Esophagus muscularis mucosa (tissue), 4 donors: ENCODE data around the gene KCNB1. TPM values are rescaled to one million over a fixed set of nuclear protein-coding genes. Genes with fewer than 3 reads are reported as not detected.

Source experiments
- DNase-seq: peaks from one replicate; pipeline ENCODE4 v3.0.0-alpha.2; 2017; ENCODE audit errors: extremely low spot score
- H3K27ac ChIP-seq, 4 donors: fragments of 200-600 bp; sonication (generic); replicated peaks in 1 of 4; 1 replicate in 3 of 4; 2 replicates in 1 of 4; pipeline ENCODE4 v1.5.1; 2016 to 2019; ENCODE audit warnings: mild to moderate bottlenecking in 1 of 4
- H3K27me3 ChIP-seq, 4 donors: fragments of 200-600 bp; sonication (generic); one replicate each; pipeline versions ENCODE4 v1.5.1 to v1.6.0; 2016 to 2019
- H3K36me3 ChIP-seq, 4 donors: fragments of 200-600 bp; sonication (generic); one replicate each; pipeline ENCODE4 v1.5.1; 2016 to 2019
- H3K4me1 ChIP-seq, 4 donors: fragments of 200-600 bp; sonication (generic); one replicate each; pipeline ENCODE4 v1.5.1; 2016 to 2019
- H3K4me3 ChIP-seq, 4 donors: fragments of 200-600 bp; sonication (generic); 1 replicate in 2 of 4; 2 replicates in 2 of 4; pipeline ENCODE4 v1.5.1; 2016 to 2019; ENCODE audit warnings: mild to moderate bottlenecking in 4 of 4, moderate library complexity in 1 of 4
- H3K9me3 ChIP-seq, 4 donors: fragments of 200-600 bp; sonication (generic); 1 replicate in 3 of 4; 2 replicates in 1 of 4; pipeline ENCODE4 v1.5.1; 2016 to 2019
- EP300 ChIP-seq: sonication (generic); formaldehyde crosslinking; IDR thresholded peaks from one replicate; pipeline ENCODE4 v1.6.1; 2017; ENCODE audit warnings: antibody characterized with exemption
- POLR2A ChIP-seq: fragments of 450-650 bp; IDR thresholded peaks from one replicate; pipeline ENCODE4 v1.6.1; 2017; ENCODE audit warnings: antibody characterized with exemption, moderate library complexity, mild to moderate bottlenecking, low read depth
- POLR2AphosphoS5 ChIP-seq, 2 donors: sonication (generic); formaldehyde crosslinking; IDR thresholded peaks; one replicate each; pipeline ENCODE4 v1.6.1; 2017; ENCODE audit warnings: antibody characterized with exemption in 2 of 2
- WGBS: methylation state at CpG from one replicate; pipeline ENCODE4 v1.1.5; 2018; 5-methylcytosine and 5-hydroxymethylcytosine counted together
- intact Hi-C: fragments of 100-400 bp; cut with DNase I; formaldehyde crosslinking; loops from one replicate; pipeline ENCODE4 v1.15.1; 2023
- total RNA-seq, 4 donors: library from RNA; depleted of rRNA; stranded (reverse); fragments of >200 nt; gene quantifications; one replicate each; pipeline versions ENCODE4 v1.1.0 to v1.2.1, GENCODE V29; 2016
- TF ChIP-seq, protein P1 (sequence below), 3 experiments: fragments of 200-600 bp in 2 of 3; fragments of 450-650 bp in 1 of 3; sonication (generic) in 2 of 3; IDR thresholded peaks; one replicate each; pipeline ENCODE4 v1.5.1; 2017 to 2019; ENCODE audit warnings: antibody characterized with exemption in 3 of 3, mild to moderate bottlenecking in 2 of 3, moderate library complexity in 1 of 3

The KCNB1 gene
- total RNA-seq, 4 donors from 2014 or later: 32.3 to 55.5 (median 51.9) TPM

DNA sequence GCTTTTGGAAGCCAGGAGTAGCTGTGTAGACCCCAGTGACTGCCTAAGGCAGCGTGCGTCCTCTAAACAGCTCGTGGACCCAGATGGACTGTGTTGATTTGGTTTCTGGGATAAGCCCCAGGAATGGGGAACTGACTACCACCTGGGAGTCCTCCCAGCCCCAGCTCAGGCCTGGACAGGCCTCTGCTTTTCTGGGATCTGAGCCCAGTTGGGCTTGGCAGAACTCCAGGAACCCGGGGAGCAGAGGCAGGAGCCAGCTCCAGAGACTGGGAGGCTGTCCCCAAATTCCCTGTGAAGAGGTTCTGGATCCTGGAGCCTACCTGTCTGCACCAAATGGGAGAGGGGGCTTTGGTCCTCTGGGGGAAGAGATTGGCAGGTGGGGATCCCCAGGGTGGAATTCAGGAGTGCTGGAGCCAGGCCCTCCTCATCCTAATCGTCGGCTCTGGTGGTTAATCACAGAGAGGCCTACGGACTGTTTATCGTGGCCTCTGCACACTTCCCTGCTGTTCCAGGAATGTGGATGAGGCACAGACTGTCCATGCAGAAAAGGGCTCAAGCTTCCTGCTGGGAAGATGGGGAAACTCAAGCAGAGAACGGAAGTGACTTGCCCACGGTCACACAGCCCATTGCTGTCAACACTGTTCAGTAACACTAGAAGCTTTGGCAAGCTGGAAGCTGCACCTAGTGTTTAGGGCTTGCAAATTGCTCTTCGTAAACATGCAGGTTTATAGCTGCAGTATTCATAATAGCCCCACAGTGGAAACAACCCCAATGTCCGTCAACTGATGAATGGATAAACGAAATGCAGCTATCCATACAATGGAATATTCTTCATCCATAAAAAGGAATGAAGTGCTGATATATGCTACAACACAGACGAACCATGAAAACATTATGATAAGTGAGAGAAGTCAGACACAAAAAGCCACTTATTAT, 100.6 kb downstream of the KCNB1 start:
- peak overlapping the region; percentile 76 to 94 (median 88) for H3K27ac ChIP-seq
- DNase-seq: no peak
- H3K9me3 ChIP-seq: no peaks in the 10 kb centered on the region
- TF ChIP-seq, protein P1, sequence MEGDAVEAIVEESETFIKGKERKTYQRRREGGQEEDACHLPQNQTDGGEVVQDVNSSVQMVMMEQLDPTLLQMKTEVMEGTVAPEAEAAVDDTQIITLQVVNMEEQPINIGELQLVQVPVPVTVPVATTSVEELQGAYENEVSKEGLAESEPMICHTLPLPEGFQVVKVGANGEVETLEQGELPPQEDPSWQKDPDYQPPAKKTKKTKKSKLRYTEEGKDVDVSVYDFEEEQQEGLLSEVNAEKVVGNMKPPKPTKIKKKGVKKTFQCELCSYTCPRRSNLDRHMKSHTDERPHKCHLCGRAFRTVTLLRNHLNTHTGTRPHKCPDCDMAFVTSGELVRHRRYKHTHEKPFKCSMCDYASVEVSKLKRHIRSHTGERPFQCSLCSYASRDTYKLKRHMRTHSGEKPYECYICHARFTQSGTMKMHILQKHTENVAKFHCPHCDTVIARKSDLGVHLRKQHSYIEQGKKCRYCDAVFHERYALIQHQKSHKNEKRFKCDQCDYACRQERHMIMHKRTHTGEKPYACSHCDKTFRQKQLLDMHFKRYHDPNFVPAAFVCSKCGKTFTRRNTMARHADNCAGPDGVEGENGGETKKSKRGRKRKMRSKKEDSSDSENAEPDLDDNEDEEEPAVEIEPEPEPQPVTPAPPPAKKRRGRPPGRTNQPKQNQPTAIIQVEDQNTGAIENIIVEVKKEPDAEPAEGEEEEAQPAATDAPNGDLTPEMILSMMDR (IDR thresholded peaks at IDR 0.05): no peak
- TF ChIP-seq POLR2AphosphoS5 (IDR thresholded peaks at IDR 0.05): peak; percentile 72 to 84
- TF ChIP-seq POLR2A: no peak
- TF ChIP-seq EP300: no peak
- intact Hi-C loops: loop anchor here (2.0 to 5.0 kb wide), 2 partner anchors 35 to 103 kb away; no protein-coding TSS in a partner anchor
- peaks cover 24 to 77% (median 72%) of the 10 kb centered on the region in 4 donors for H3K4me1 ChIP-seq
- 34% methylated on average over 11 of the region's 14 CpGs for WGBS
- H3K36me3 ChIP-seq: no peaks in the 10 kb centered on the region
- H3K27me3 ChIP-seq: no peaks in the 10 kb centered on the region
- no peak overlapping the region for H3K4me3 ChIP-seq

DNA sequence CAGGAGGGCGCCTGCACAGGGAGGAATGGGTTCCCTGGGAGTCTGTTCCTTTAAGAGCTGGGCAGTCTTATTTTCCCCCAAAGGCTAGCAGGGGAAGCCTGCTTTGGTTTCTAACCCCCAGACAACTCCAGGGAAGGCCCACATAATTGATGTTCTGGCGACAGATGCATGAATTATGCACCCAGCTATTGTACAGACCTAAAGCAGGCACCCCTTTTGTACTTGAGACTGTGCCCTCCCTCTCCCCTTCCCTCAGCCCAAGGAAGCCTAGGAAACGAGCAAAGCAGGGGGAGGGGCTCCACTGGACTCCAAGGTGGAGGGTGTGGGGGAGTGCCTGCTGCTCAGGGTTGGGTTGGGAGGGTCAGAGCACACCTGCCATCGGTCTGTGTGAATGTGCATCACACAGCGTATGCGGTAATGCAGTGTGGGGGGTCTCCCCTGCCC, 102.1 kb downstream of the KCNB1 start:
- no peaks in the 10 kb centered on the region for H3K27me3 ChIP-seq
- no peaks in the 10 kb centered on the region for H3K36me3 ChIP-seq
- H3K4me1 ChIP-seq: peaks cover 23 to 66% (median 63%) of the 10 kb centered on the region in 4 donors
- TF ChIP-seq POLR2A: no peak
- no peak for TF ChIP-seq EP300
- TF ChIP-seq, protein P1 (IDR thresholded peaks at IDR 0.05): no peak
- no peak for TF ChIP-seq POLR2AphosphoS5 (IDR thresholded peaks at IDR 0.05)
- intact Hi-C loops: loop anchor here (5.0 kb wide), 1 partner anchor 33 kb away; no protein-coding TSS in a partner anchor
- no peaks in the 10 kb centered on the region for H3K9me3 ChIP-seq
- H3K4me3 ChIP-seq: no peak overlapping the region
- H3K27ac ChIP-seq: peak overlapping the region; percentile 76 to 94 (median 88)
- WGBS: 44% methylated on average over 4 of the region's 6 CpGs
- DNase-seq: no peak

DNA sequence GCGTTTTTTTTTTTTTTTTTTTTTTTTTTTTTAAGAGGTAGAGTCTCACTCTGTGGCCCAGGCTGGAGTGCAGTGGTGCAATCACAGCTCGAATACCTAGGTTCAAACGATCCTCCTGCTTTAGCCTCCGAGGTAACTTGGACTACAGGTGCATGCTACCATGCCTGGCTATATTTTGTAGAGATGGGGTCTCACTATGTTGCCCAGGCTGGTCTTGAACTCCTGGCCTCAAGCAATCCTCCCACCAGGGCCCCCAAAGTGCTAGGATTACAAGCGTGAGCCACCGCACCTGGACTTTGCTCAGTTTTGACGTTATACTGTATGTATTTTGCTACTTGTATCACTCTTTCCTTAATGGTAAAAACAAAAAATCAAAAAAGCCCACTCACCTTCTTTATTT, 103.1 kb downstream of the KCNB1 start:
- Histone ChIP-seq H3K9me3 (no peaks in the 10 kb centered on the region), H3K27me3 (no peaks in the 10 kb centered on the region), H3K36me3 (peaks cover 2 to 6% (median 5%) of the 10 kb centered on the region in 4 donors), H3K4me1 (peaks cover 17 to 56% (median 53%) of the 10 kb centered on the region in 4 donors), H3K4me3 (no peak overlapping the region), H3K27ac (peak overlapping the region in 1 of 4 donors; percentile 94)
- WGBS: 89% methylated on average over 7 of the region's 7 CpGs
- intact Hi-C loops: no loop called here
- DNase-seq: no peak
- TF ChIP-seq EP300: no peak
- TF ChIP-seq POLR2AphosphoS5 (IDR thresholded peaks at IDR 0.05): no peak
- TF ChIP-seq, protein P1 (IDR thresholded peaks at IDR 0.05): no peak
- TF ChIP-seq POLR2A: no peak

DNA sequence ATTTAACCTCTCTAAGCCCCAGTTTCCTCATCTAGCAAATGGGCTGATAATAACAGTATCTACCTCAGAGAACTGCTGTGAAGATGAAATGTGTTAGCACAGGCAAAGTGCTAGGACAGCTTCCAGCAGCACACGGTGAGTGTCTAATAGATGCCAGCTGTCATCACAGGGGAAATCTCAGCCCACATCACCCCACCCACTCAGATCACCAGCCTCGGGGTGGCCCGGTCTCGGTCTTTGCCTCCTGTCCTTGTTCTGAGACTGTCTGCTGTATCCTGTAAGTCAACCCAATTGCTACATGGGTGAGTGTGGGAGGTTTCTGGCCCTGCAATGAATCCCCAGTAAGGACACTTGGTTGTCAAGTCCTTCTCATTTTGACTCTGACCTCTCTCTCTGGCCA, 105.1 kb downstream of the KCNB1 start:
- intact Hi-C loops: no loop called here
- H3K27ac ChIP-seq: peak overlapping the region in 1 of 4 donors; percentile 33
- peaks cover 17 to 38% (median 35%) of the 10 kb centered on the region in 4 donors for H3K4me1 ChIP-seq
- TF ChIP-seq, protein P1 (IDR thresholded peaks at IDR 0.05): no peak
- no peak for TF ChIP-seq POLR2AphosphoS5 (IDR thresholded peaks at IDR 0.05)
- no peak for TF ChIP-seq EP300
- no peak for TF ChIP-seq POLR2A
- 50% methylated on average over 4 of the region's 4 CpGs for WGBS
- H3K9me3 ChIP-seq: no peaks in the 10 kb centered on the region
- no peaks in the 10 kb centered on the region for H3K27me3 ChIP-seq
- H3K4me3 ChIP-seq: no peak overlapping the region
- no peak for DNase-seq
- peaks cover 6 to 25% (median 17%) of the 10 kb centered on the region in 4 donors for H3K36me3 ChIP-seq
